ENCODE measurements around the gene CDKAL1.

DNA sequence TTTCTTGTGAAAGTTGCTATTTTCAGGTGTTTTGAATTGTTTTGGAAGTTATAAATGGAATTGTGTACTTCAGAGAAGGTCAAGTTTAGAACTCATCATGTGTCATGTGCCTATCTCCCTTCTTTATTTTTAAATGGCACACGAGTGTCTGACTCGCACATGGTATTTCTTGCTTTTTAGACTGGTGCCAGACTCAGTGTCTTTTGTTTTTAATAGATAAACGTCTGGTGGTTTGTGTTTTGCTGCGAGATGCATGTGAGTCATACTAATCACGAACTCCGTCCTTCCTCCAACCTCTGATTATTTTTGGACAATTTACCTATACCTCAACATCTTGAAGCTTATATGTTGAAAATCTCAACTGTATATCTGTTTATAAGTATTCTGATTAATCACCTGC, 292.1 kb downstream of the CDKAL1 start:
- TF ChIP-seq, protein P1, sequence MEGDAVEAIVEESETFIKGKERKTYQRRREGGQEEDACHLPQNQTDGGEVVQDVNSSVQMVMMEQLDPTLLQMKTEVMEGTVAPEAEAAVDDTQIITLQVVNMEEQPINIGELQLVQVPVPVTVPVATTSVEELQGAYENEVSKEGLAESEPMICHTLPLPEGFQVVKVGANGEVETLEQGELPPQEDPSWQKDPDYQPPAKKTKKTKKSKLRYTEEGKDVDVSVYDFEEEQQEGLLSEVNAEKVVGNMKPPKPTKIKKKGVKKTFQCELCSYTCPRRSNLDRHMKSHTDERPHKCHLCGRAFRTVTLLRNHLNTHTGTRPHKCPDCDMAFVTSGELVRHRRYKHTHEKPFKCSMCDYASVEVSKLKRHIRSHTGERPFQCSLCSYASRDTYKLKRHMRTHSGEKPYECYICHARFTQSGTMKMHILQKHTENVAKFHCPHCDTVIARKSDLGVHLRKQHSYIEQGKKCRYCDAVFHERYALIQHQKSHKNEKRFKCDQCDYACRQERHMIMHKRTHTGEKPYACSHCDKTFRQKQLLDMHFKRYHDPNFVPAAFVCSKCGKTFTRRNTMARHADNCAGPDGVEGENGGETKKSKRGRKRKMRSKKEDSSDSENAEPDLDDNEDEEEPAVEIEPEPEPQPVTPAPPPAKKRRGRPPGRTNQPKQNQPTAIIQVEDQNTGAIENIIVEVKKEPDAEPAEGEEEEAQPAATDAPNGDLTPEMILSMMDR (IDR thresholded peaks at IDR 0.05; ENCODE audit: poor library complexity), result no peak
- TF ChIP-seq EZH2 (IDR thresholded peaks at IDR 0.05; ENCODE audit: borderline replicate concordance) (no peak), EZH2phosphoT487 (IDR thresholded peaks at IDR 0.05; ENCODE audit: low read depth, severe bottlenecking, unreplicated experiment) (no peak)

Measured in hepatocyte (in vitro differentiated cells).